H9 (cell line): ENCODE measurements around the gene AFAP1L1. TPM values are rescaled to one million over a fixed set of nuclear protein-coding genes. Genes with fewer than 3 reads are reported as not detected.

ENCODE experiments used
- DNase-seq: peaks from one replicate; pipeline ENCODE4 v3.0.0-alpha.2; 2017
- H2AFZ ChIP-seq: one replicate; pipeline ENCODE4 v1.6.1; 2013; ENCODE audit warnings: mild to moderate bottlenecking, low read length, control low read depth, moderate library complexity
- H2AK5ac ChIP-seq: 2 replicates; pipeline ENCODE4 v1.6.1; 2013; ENCODE audit warnings: low read length, control low read depth, mixed read lengths; ENCODE audit not compliant: insufficient read length
- H2BK120ac ChIP-seq: one replicate; pipeline ENCODE4 v1.6.1; 2013; ENCODE audit warnings: low read depth, mild to moderate bottlenecking, low read length, control low read depth, inconsistent platforms; ENCODE audit not compliant: poor library complexity, severe bottlenecking
- H2BK12ac ChIP-seq: 2 replicates; pipeline ENCODE4 v1.6.1; 2013; ENCODE audit warnings: low read length, control low read depth, mixed read lengths, low read depth; ENCODE audit not compliant: insufficient read length
- H2BK15ac ChIP-seq: 2 replicates; pipeline ENCODE4 v1.6.1; 2013; ENCODE audit warnings: low read depth, low read length, control low read depth
- H2BK20ac ChIP-seq: one replicate; pipeline ENCODE4 v1.6.1; 2013; ENCODE audit warnings: low read depth, mild to moderate bottlenecking, low read length, control low read depth, inconsistent platforms; ENCODE audit not compliant: poor library complexity, severe bottlenecking
- H2BK5ac ChIP-seq: 2 replicates; pipeline ENCODE4 v1.6.1; 2013; ENCODE audit warnings: low read length, control low read depth, mixed read lengths; ENCODE audit not compliant: insufficient read length
- H3K14ac ChIP-seq: 2 replicates; pipeline ENCODE4 v1.6.1; 2013; ENCODE audit warnings: low read length, control low read depth; ENCODE audit not compliant: insufficient read depth
- H3K18ac ChIP-seq: 2 replicates; pipeline ENCODE4 v1.6.1; 2013; ENCODE audit warnings: low read depth, mild to moderate bottlenecking, mixed read lengths, low read length, control low read depth; ENCODE audit not compliant: insufficient read length
- H3K23ac ChIP-seq: 2 replicates; pipeline ENCODE4 v1.6.1; 2013; ENCODE audit warnings: low read length, control low read depth, mixed read lengths, low read depth; ENCODE audit not compliant: insufficient read length
- H3K23me2 ChIP-seq: 2 replicates; pipeline ENCODE4 v1.6.1; 2013; ENCODE audit warnings: low read depth, mild to moderate bottlenecking, mixed read lengths, low read length, control low read depth; ENCODE audit not compliant: insufficient read length, poor library complexity, severe bottlenecking
- H3K27ac ChIP-seq: 2 replicates; pipeline ENCODE4 v1.5.1; 2013; ENCODE audit warnings: low read length, control low read depth, mixed read lengths, low read depth; ENCODE audit not compliant: insufficient read length
- H3K27me3 ChIP-seq: 2 replicates; pipeline ENCODE4 v1.6.1; 2013; ENCODE audit warnings: low read length, control low read depth, inconsistent platforms; ENCODE audit not compliant: insufficient read depth
- H3K4ac ChIP-seq: 2 replicates; pipeline ENCODE4 v1.6.1; 2013; ENCODE audit warnings: low read depth, mild to moderate bottlenecking, control low read depth, inconsistent platforms, low read length, moderate library complexity
- H3K4me1 ChIP-seq: 2 replicates; pipeline ENCODE4 v1.6.1; 2013; ENCODE audit warnings: low read length, control low read depth, inconsistent platforms; ENCODE audit not compliant: insufficient read depth
- H3K4me2 ChIP-seq: 2 replicates; pipeline ENCODE4 v1.6.1; 2013; ENCODE audit warnings: low read length, control low read depth, mixed read lengths; ENCODE audit not compliant: insufficient read length, insufficient read depth
- H3K56ac ChIP-seq: 2 replicates; pipeline ENCODE4 v1.6.1; 2013; ENCODE audit warnings: low read depth, mild to moderate bottlenecking, mixed read lengths, low read length, control low read depth; ENCODE audit not compliant: insufficient read length
- H3K79me1 ChIP-seq: 2 replicates; pipeline ENCODE4 v1.6.1; 2013; ENCODE audit warnings: low read depth, mild to moderate bottlenecking, moderate library complexity, low read length, control low read depth, inconsistent platforms; ENCODE audit not compliant: insufficient read depth, poor library complexity, severe bottlenecking
- H3K79me2 ChIP-seq: 2 replicates; pipeline ENCODE4 v1.6.1; 2013; ENCODE audit warnings: low read length, control low read depth, inconsistent platforms; ENCODE audit not compliant: insufficient read depth
- H3K9ac ChIP-seq: 2 replicates; pipeline ENCODE4 v1.6.1; 2013; ENCODE audit warnings: low read length, control low read depth, mixed read lengths; ENCODE audit not compliant: insufficient read length; ENCODE audit errors: extremely low read depth
- H3K9me3 ChIP-seq: one replicate; pipeline ENCODE4 v1.6.1; 2013; ENCODE audit warnings: low read depth, low read length, inconsistent platforms; ENCODE audit not compliant: control insufficient read depth
- H3T11ph ChIP-seq: one replicate; pipeline ENCODE4 v1.6.1; 2013; ENCODE audit warnings: mild to moderate bottlenecking, low read length, control low read depth, inconsistent platforms
- H4K20me1 ChIP-seq: one replicate; pipeline ENCODE4 v1.6.1; 2013; ENCODE audit not compliant: control insufficient read depth, insufficient read length, insufficient read depth
- H4K5ac ChIP-seq: 2 replicates; pipeline ENCODE4 v1.6.1; 2013; ENCODE audit warnings: low read depth, mild to moderate bottlenecking, mixed read lengths, low read length, control low read depth; ENCODE audit not compliant: insufficient read length
- H4K8ac ChIP-seq: replicated peaks from 2 replicates; pipeline ENCODE4 v1.6.1; 2013; ENCODE audit warnings: low read length, control low read depth, mixed read lengths, low read depth; ENCODE audit not compliant: insufficient read length
- H4K91ac ChIP-seq: 2 replicates; pipeline ENCODE4 v1.6.1; 2013; ENCODE audit warnings: low read depth, mild to moderate bottlenecking, moderate library complexity, mixed read lengths, low read length, control low read depth; ENCODE audit not compliant: insufficient read length
- H3K27ac Mint-ChIP-seq, 3 experiments: 2 replicates in 2 of 3; 3 replicates in 1 of 3; pipeline ENCODE4 v1.8.0; 2020 to 2021; ENCODE audit warnings: mixed read lengths in 3 of 3, mild to moderate bottlenecking in 1 of 3, moderate library complexity in 1 of 3
- H3K27me3 Mint-ChIP-seq: 2 replicates; pipeline ENCODE4 v1.8.0; 2021; ENCODE audit warnings: low read depth, mild to moderate bottlenecking, moderate library complexity, mixed read lengths
- H3K36me3 Mint-ChIP-seq, 3 experiments: 2 replicates in 2 of 3; 3 replicates in 1 of 3; pipeline ENCODE4 v1.8.0; 2020 to 2021; ENCODE audit warnings: low read depth in 3 of 3, mixed read lengths in 3 of 3; ENCODE audit not compliant: insufficient read depth in 1 of 3
- H3K4me1 Mint-ChIP-seq, 2 experiments: 2 replicates each; pipeline ENCODE4 v1.8.0; 2020; ENCODE audit warnings: mixed read lengths in 2 of 2
- H3K4me3 Mint-ChIP-seq, 2 experiments: 2 replicates in 1 of 2; 3 replicates in 1 of 2; pipeline ENCODE4 v1.8.0; 2020 to 2021; ENCODE audit warnings: mild to moderate bottlenecking in 2 of 2, mixed read lengths in 2 of 2, moderate library complexity in 1 of 2
- H3K9me3 Mint-ChIP-seq, 2 experiments: 2 replicates in 1 of 2; 3 replicates in 1 of 2; pipeline ENCODE4 v1.8.0; 2020; ENCODE audit warnings: mild to moderate bottlenecking in 2 of 2, mixed read lengths in 2 of 2, moderate library complexity in 1 of 2
- WGBS: extraction: QIAGEN DNeasy Blood & Tissue Kit; methylation state at CpG from one replicate; pipeline ENCODE4 v1.1.7; 2013; ENCODE audit warnings: missing lambda C conversion rate, low lambda C conversion rate, mixed read lengths; ENCODE audit not compliant: insufficient read length; ENCODE audit errors: extremely low coverage; 5-methylcytosine and 5-hydroxymethylcytosine counted together
- total RNA-seq: library from RNA; stranded (reverse); gene quantifications from 2 replicates; pipeline ENCODE4 v1.2.1, GENCODE V29; 2021
- TF ChIP-seq, protein P1 (sequence below): fragments of 200-600 bp; sonication (generic); conservative IDR thresholded peaks from 3 replicates; pipeline ENCODE4 v1.8.0; 2021; ENCODE audit warnings: antibody characterized with exemption, mild to moderate bottlenecking

Gene AFAP1L1
- total RNA-seq, 1 experiment from 2014 or later, result 1.8 TPM

DNA sequence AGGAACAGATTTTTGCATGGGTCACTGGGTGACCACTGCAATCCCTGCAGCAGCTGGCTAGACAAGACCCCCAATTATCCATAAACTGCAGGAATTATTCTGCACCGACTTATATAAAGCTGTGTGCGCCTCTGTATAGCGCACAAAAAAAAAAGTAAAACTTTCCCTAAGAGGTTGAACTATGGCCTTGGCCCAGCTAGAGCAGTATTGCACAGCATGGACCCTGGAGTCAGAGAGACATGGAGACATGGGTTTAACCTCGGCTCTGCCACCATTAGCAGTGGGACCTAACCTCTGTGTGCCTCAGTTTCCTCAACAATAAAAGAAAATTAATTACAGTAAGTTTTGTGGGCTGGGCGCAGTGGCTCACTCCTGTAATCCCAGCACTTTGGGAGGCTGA lies 56.5 kb downstream of the AFAP1L1 start:
- no peak overlapping the region for H3K4me3 Mint-ChIP-seq

More for the DNA sequence above, 56.5 kb downstream of the AFAP1L1 start:
- no peak for DNase-seq
- Mint-ChIP-seq H3K27me3 (peaks cover 4% of the 10 kb centered on the region), H3K4me1 (no peaks in the 10 kb centered on the region), H3K9me3 (no peaks in the 10 kb centered on the region), H3K36me3 (no peaks in the 10 kb centered on the region), H3K27ac (no peak overlapping the region)
- Histone ChIP-seq H3T11ph (no peak overlapping the region), H3K27ac (no peak overlapping the region), H3K4me2 (no peak overlapping the region), H3K4me1 (no peaks in the 10 kb centered on the region), H2BK20ac (no peak overlapping the region), H3K4ac (no peak overlapping the region), H3K27me3 (no peaks in the 10 kb centered on the region; the same call in 1 of the 2 replicates), H3K9ac (no peak overlapping the region), H2BK5ac (no peak overlapping the region), H2AK5ac (no peak overlapping the region), H3K23ac (no peak overlapping the region), H2BK15ac (no peak overlapping the region), H4K91ac (no peak overlapping the region), H3K79me2 (no peaks in the 10 kb centered on the region), H2AFZ (no peak overlapping the region), H3K23me2 (no peaks in the 10 kb centered on the region), H4K20me1 (no peaks in the 10 kb centered on the region), H4K5ac (no peak overlapping the region), H3K56ac (no peak overlapping the region), H3K14ac (no peak overlapping the region), H3K9me3 (no peaks in the 10 kb centered on the region), H4K8ac (no peak overlapping the region), H3K18ac (no peak overlapping the region), H2BK120ac (no peak overlapping the region), H2BK12ac (no peak overlapping the region), H3K79me1 (no peaks in the 10 kb centered on the region)
- TF ChIP-seq, protein P1, sequence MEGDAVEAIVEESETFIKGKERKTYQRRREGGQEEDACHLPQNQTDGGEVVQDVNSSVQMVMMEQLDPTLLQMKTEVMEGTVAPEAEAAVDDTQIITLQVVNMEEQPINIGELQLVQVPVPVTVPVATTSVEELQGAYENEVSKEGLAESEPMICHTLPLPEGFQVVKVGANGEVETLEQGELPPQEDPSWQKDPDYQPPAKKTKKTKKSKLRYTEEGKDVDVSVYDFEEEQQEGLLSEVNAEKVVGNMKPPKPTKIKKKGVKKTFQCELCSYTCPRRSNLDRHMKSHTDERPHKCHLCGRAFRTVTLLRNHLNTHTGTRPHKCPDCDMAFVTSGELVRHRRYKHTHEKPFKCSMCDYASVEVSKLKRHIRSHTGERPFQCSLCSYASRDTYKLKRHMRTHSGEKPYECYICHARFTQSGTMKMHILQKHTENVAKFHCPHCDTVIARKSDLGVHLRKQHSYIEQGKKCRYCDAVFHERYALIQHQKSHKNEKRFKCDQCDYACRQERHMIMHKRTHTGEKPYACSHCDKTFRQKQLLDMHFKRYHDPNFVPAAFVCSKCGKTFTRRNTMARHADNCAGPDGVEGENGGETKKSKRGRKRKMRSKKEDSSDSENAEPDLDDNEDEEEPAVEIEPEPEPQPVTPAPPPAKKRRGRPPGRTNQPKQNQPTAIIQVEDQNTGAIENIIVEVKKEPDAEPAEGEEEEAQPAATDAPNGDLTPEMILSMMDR, result no peak
- WGBS, result no CpG with 5 or more reads among the region's 5 CpGs
